ENCODE results near the gene CUL1.

- TF ChIP-seq CTCF (IDR thresholded peaks at IDR 0.05) (no peak), POLR2AphosphoS5 (IDR thresholded peaks at IDR 0.05; ENCODE audit: insufficient read depth in 1 of 2, low read depth in 1 of 2) (no peak), POLR2A (IDR thresholded peaks at IDR 0.05) (no peak)
Measured at GRCh38 chr7:148699782-148700629, 1.3 kb downstream of the CUL1 start.
